ENCODE measurements around the gene PLEKHH1. TPM values are rescaled to one million over a fixed set of nuclear protein-coding genes. Genes with fewer than 3 reads are reported as not detected.

Gene PLEKHH1
- total and polyA plus RNA-seq, 2 experiments from 2014 or later = 14.7 to 33.9 TPM

DNA sequence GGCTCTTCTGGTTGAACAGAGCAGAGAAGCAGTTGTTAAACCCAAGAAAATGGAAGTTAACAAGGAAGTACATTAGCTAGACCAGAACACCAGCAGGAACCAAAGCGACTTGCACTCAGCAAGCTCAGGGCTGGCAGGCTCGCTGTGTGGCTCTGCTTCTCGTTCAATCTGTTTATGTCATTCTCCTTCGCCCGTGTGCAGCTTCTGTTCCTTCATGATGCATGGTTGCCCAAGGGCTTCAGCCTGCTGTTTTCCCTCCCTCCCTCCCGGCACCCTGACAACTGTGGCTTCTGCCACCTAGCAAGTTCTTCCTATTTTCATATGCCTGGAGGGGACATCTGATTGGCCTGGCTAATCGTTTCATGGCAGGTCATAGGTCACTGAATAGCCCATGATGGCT, 41.7 kb downstream of the PLEKHH1 start:
- peaks cover 5% of the 10 kb centered on the region for H3K4me1 Mint-ChIP-seq
- H3K27me3 Mint-ChIP-seq (ENCODE audit: insufficient read depth, low read depth, poor library complexity) = peaks cover 4% of the 10 kb centered on the region
- Histone ChIP-seq H3K27me3 (ENCODE audit: insufficient read depth) (no peaks in the 10 kb centered on the region), H3K4me2 (no peak overlapping the region), H4K20me1 (replicated peaks; ENCODE audit: insufficient read depth) (no peaks in the 10 kb centered on the region; the same call in 1 of the 2 replicates), H3F3A (replicated peaks; ENCODE audit: low read depth) (no peaks in the 10 kb centered on the region), H3K9me2 (ENCODE audit: insufficient read depth) (no peaks in the 10 kb centered on the region), H3K4me1 (ENCODE audit: insufficient read depth) (no peaks in the 10 kb centered on the region), H2AFZ (no peak overlapping the region), H3K36me3 (ENCODE audit: insufficient read depth) (no peaks in the 10 kb centered on the region), H3K79me2 (replicated peaks; ENCODE audit: insufficient read depth) (no peaks in the 10 kb centered on the region), H3K4me3 (no peak overlapping the region), H3K27ac (ENCODE audit: low read depth) (no peak overlapping the region)
- no peak for DNase-seq (ENCODE audit: low spot score)
- H3K9me3 Mint-ChIP-seq = no peaks in the 10 kb centered on the region
- H3K36me3 Mint-ChIP-seq (ENCODE audit: low read depth) = peaks cover 25% of the 10 kb centered on the region
- TF ChIP-seq EZH2 (IDR thresholded peaks at IDR 0.05; ENCODE audit: low read depth, unreplicated experiment) (no peak), ZNF114 (CRISPR knock-in tag; IDR thresholded peaks at IDR 0.05) (no peak), CREB1 (CRISPR knock-in tag; IDR thresholded peaks at IDR 0.05; ENCODE audit: low read depth) (no peak), ZNF331 (CRISPR knock-in tag; IDR thresholded peaks at IDR 0.05; ENCODE audit: low read depth) (no peak), EZH2phosphoT487 (IDR thresholded peaks at IDR 0.05; ENCODE audit: unreplicated experiment) (no peak)
- TF ChIP-seq, protein P1, sequence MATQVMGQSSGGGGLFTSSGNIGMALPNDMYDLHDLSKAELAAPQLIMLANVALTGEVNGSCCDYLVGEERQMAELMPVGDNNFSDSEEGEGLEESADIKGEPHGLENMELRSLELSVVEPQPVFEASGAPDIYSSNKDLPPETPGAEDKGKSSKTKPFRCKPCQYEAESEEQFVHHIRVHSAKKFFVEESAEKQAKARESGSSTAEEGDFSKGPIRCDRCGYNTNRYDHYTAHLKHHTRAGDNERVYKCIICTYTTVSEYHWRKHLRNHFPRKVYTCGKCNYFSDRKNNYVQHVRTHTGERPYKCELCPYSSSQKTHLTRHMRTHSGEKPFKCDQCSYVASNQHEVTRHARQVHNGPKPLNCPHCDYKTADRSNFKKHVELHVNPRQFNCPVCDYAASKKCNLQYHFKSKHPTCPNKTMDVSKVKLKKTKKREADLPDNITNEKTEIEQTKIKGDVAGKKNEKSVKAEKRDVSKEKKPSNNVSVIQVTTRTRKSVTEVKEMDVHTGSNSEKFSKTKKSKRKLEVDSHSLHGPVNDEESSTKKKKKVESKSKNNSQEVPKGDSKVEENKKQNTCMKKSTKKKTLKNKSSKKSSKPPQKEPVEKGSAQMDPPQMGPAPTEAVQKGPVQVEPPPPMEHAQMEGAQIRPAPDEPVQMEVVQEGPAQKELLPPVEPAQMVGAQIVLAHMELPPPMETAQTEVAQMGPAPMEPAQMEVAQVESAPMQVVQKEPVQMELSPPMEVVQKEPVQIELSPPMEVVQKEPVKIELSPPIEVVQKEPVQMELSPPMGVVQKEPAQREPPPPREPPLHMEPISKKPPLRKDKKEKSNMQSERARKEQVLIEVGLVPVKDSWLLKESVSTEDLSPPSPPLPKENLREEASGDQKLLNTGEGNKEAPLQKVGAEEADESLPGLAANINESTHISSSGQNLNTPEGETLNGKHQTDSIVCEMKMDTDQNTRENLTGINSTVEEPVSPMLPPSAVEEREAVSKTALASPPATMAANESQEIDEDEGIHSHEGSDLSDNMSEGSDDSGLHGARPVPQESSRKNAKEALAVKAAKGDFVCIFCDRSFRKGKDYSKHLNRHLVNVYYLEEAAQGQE (IDR thresholded peaks at IDR 0.05; ENCODE audit: unreplicated experiment) = no peak
- ATAC-seq = no peak
- H3K27ac Mint-ChIP-seq = no peak overlapping the region
- H3K4me3 Mint-ChIP-seq = no peak overlapping the region

DNA sequence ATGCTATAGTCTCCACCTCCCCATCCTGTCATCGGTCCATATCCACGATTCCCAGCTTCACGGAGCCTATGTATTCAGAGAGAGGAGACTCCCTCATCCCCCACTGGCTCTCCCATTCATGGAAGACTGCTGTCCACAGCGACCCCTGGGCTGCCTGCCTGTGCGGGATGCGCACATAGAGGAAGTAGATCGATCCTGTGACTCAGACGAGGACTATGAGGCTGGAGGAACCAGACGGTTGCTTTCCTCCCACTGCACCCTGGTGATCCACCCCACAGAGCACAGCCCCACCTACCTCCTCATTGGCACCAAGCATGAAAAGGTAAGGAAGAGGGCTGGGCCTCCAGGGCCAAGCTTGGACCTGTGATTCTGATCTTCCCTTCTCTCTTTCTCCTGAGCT, 42.6 kb downstream of the PLEKHH1 start:
- Mint-ChIP-seq H3K27me3 (ENCODE audit: insufficient read depth, low read depth, poor library complexity) (peaks cover 4% of the 10 kb centered on the region), H3K27ac (no peak overlapping the region)
- TF ChIP-seq POLR2AphosphoS5 (IDR thresholded peaks at IDR 0.05; ENCODE audit: low read depth) (no peak), ZNF114 (CRISPR knock-in tag; IDR thresholded peaks at IDR 0.05) (no peak), CREB1 (CRISPR knock-in tag; IDR thresholded peaks at IDR 0.05; ENCODE audit: low read depth) (no peak), STAT1 (IDR thresholded peaks at IDR 0.05; ENCODE audit: unreplicated experiment) (no peak), ZNF331 (CRISPR knock-in tag; IDR thresholded peaks at IDR 0.05; ENCODE audit: low read depth) (no peak), EZH2phosphoT487 (IDR thresholded peaks at IDR 0.05; ENCODE audit: unreplicated experiment) (no peak), NANOG (IDR thresholded peaks at IDR 0.05; ENCODE audit: borderline replicate concordance) (no peak), JUNB (IDR thresholded peaks at IDR 0.05; ENCODE audit: unreplicated experiment) (no peak), EZH2 (IDR thresholded peaks at IDR 0.05; ENCODE audit: low read depth, unreplicated experiment) (no peak)
- TF ChIP-seq, protein P2, sequence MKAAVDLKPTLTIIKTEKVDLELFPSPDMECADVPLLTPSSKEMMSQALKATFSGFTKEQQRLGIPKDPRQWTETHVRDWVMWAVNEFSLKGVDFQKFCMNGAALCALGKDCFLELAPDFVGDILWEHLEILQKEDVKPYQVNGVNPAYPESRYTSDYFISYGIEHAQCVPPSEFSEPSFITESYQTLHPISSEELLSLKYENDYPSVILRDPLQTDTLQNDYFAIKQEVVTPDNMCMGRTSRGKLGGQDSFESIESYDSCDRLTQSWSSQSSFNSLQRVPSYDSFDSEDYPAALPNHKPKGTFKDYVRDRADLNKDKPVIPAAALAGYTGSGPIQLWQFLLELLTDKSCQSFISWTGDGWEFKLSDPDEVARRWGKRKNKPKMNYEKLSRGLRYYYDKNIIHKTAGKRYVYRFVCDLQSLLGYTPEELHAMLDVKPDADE (IDR thresholded peaks at IDR 0.05) = no peak
- TF ChIP-seq, protein P3, sequence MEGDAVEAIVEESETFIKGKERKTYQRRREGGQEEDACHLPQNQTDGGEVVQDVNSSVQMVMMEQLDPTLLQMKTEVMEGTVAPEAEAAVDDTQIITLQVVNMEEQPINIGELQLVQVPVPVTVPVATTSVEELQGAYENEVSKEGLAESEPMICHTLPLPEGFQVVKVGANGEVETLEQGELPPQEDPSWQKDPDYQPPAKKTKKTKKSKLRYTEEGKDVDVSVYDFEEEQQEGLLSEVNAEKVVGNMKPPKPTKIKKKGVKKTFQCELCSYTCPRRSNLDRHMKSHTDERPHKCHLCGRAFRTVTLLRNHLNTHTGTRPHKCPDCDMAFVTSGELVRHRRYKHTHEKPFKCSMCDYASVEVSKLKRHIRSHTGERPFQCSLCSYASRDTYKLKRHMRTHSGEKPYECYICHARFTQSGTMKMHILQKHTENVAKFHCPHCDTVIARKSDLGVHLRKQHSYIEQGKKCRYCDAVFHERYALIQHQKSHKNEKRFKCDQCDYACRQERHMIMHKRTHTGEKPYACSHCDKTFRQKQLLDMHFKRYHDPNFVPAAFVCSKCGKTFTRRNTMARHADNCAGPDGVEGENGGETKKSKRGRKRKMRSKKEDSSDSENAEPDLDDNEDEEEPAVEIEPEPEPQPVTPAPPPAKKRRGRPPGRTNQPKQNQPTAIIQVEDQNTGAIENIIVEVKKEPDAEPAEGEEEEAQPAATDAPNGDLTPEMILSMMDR (conservative IDR thresholded peaks at IDR 0.05; ENCODE audit: low read depth in 2 of 2) = no peak
- TF ChIP-seq, protein P1 (IDR thresholded peaks at IDR 0.05; ENCODE audit: unreplicated experiment) = no peak

More for the DNA sequence above, 42.6 kb downstream of the PLEKHH1 start:
- Histone ChIP-seq H3K4me1 (ENCODE audit: insufficient read depth) (no peaks in the 10 kb centered on the region), H3K79me2 (replicated peaks; ENCODE audit: insufficient read depth) (no peaks in the 10 kb centered on the region), H3K27ac (ENCODE audit: low read depth) (no peak overlapping the region), H3K4me2 (no peak overlapping the region), H2AFZ (no peak overlapping the region), H3K36me3 (ENCODE audit: insufficient read depth) (no peaks in the 10 kb centered on the region), H4K20me1 (replicated peaks; ENCODE audit: insufficient read depth) (no peaks in the 10 kb centered on the region; the same call in 1 of the 2 replicates), H3K27me3 (ENCODE audit: insufficient read depth) (no peaks in the 10 kb centered on the region), H3K9me2 (ENCODE audit: insufficient read depth) (no peaks in the 10 kb centered on the region), H3K4me3 (no peak overlapping the region), H3F3A (replicated peaks; ENCODE audit: low read depth) (no peaks in the 10 kb centered on the region)
- no peak overlapping the region for H3K4me3 Mint-ChIP-seq
- H3K36me3 Mint-ChIP-seq (ENCODE audit: low read depth) = peaks cover 28% of the 10 kb centered on the region
- ATAC-seq = no peak
- peaks cover 5% of the 10 kb centered on the region; the same call in 2 of the 3 replicates for H3K4me1 Mint-ChIP-seq
- no peaks in the 10 kb centered on the region for H3K9me3 Mint-ChIP-seq
- no peak for DNase-seq (ENCODE audit: low spot score)

All from GM23338 (cell line).